Stimulated activated CD4-positive, alpha-beta T cell treated with anti-CD3 and anti-CD28 coated beads, Interleukin-4, amount 100 ng/mL, for 24 hours (primary cell): Measurements from ENCODE around the gene FMNL3.

Experiments
- DNase-seq: peaks from one replicate; pipeline ENCODE4 v3.0.0-alpha.2; 2020

Gene FMNL3

DNA sequence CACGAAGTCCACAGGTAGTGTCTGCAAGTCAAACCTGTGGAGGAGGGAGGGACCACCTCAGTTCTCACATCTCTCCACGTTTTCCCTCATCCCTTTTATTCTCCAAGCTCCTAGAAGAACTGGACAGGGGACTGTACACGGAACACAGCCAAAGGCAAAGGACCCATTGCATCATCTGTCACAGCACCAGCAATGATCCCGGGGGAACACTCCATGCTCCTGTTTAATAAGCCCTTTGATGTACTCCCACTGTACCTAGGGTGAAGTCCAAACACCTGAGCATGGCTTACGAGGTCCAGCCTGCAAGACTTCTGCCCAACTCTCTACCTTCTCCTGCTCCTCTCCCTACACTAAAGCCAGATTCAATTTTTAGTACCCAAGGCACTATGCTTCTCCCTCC, 57.3 kb downstream of the FMNL3 start:
- no peak for DNase-seq

DNA sequence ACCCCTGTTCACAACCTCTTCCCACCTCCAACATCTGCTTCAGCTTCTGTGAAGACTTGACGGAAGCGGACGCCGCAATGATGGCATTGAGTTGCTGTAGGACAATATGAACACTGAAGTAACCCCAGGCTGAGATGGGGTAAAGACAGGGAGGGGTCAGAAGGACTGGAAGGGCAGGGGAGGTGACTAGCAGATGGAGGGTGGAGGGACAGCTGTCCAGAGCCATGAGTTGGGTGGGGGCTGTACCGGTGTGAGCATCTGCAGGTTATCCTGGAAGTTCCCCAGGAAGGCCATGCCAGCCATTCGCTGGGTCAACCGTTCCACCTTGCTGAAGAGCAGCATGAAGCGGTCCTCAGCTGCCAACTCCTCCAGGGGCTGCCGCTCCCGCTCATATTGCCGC, 57.8 kb downstream of the FMNL3 start:
- DNase-seq, result no peak

DNA sequence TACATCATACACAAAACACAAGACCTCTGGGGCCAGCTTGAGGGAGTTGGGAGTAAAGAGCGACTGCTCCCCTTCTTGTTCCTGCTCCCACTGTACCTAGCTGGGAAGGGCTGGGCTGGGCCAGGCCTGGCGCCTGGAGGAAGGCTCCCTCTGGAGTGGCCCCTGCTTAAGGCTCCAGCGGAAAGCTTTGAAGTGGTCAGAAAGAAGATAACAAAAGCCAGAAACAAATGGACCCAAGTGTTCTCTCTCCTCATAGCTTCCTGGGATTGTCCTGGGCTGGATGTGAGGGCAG, 58.5 kb downstream of the FMNL3 start:
- DNase-seq, result no peak

DNA sequence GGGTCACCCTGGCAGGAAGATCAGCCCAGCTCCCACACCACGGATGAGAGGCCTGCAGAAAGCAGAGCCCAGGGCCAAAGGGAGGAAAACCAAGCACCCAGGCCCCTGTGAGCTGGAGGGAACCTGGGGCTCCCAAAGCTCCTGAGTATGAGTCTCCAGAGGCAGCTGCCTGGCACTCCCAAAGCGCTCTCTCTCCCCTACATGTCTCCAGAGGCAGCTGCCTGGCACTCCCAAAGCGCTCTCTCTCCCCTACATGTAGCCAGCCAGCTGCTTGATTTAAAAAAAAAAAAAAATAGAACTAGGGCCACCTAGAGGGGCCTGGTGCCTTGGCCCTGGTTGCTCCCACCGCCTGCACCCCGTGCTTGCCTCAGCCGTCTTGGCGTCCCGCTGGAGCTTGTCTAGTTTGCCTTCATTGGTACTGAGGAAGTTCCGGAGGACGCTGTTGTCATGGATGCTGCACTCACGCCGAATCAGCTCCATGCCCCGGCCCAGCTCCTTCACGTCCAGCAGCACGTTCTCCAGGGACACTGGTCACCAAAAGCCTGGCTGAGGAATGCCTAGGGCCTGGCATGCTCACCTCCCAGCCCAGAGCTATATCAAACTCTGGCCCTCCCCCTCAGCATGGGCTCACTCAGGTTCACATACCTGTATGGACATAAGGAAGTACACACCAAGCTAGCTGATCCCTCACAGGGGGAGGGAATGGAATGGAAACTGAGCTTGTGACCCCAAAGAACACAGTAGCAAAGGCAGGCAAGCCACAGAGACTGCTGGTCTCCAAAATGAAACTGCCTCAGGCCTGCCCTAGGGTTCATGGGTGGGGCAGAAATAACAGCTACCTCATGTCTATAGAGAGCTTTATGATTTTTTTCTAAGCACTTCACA, 59.1 kb downstream of the FMNL3 start:
- DNase-seq, result no peak

DNA sequence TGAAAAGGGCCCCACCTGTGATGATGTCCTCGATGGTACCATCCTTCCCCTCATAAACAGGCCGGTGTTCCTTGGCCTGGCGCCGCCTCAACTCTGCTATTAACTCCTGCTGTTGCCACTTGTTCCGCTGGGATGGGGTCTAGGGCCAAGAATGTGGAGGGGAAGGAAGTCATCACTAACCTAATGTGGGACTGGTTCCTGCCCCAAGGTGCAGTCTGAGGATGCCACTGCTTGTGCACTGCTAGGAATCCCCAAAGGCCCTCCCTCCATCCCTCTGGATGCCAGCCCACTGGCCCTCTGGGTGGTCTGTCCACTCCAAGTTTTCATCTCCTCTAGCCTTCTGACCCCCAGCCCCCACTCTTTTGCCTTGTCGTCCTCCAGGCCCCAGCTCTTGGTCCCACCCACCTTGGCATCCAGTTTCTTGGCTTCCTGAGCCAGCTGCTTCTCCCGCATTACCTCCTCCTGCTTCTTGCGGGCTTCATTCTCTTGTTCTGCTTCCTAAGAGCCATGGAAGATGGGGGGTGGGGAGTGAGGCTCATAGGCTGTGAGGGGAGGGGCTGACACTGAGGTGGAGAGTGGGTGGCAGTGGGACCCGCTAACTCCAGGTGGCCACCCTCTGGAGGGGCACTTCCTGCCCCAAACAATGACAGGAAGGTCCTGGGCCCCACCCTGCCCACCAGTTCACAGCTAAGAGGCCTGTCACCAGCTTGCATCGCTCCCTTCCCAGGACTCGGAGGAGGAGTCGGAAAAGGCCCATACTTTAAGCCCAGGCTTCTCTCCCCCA, 60.1 kb downstream of the FMNL3 start:
- DNase-seq, result no peak

DNA sequence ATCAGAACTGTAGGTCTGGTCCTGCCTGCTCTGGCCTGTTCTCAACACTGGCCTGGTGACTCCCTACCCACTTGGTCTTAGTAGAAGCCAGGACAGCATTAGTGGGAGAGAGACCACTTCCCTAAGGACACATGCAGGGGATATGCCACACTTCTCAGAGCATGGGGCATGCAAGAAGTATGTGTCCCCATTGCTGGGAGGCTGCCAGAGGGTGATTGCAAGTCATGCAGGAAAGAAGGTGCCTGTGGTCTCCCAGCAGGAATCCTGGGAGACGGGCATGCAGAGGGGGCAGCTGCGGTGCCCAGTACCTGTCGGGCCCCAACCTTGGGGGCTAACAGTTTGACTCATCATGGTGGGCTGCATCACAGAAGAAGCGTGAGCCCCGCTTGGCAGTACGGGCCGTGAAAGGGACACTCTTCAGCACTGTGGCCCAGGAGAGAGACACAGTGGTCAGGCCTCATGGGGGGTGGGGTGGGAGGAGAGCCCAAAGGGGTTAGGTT, 60.8 kb downstream of the FMNL3 start:
- DNase-seq, result no peak

DNA sequence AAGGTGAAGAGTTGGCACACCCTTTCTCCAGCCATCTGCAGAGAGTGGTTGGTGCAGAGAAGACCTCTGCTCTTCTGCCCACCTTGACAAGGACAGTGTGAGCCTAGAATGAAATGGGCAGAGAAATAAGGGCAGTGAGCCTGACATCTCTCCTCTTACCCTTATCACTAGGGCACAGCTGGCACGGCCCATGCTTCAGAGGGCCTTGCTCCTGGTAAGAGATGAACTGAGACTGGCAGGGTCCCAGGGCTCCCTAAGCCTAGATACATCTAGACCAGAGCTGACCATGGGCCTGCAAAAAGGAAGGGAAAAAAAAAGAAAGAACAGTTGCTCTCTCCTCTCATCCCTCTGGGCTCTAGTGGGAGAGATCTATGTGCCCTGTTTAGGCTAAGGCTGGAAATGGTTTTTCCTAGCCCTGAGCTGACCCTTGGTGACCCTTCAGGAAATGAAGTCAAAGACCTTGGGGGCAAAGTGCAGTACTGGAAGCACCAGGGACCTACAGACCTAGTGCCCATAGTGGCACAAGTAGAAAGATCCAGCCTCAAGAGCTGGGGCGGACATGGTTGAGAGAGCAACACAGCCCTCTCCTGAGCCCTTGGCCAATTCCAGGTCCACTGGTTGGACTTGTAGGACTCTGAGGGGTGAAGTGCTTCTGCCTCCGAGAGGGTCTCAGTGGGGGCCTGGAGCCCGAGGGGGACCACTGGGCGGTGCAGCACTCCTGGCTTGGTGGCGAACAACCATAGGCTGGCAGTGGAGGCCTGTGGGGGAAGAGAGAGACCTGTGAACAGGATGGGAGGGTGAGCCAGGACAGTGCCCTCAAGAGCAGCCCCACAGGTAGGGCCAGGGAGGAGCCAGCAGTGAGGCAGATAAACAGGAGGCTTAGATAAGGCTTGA, 61.8 kb downstream of the FMNL3 start:
- no peak for DNase-seq

DNA sequence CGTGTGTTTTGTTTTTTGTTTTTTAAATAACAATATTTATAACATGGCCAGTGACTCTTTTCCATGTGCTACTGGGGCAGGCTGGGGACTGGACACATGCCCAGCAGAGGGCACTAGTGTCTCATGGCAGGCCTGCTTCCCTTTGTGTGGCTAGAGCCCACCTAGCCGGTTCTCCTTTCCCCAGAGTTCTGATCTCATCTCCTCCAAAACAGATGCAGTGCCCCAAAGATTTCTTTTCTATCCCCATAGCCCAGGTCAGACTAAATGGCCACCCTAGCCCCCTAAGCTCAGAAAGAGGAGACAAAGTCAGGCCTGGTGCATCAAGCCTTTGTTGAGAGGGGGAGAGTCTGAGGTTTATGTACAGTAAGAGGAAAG, 62.6 kb downstream of the FMNL3 start:
- peak; percentile 85 for DNase-seq

DNA sequence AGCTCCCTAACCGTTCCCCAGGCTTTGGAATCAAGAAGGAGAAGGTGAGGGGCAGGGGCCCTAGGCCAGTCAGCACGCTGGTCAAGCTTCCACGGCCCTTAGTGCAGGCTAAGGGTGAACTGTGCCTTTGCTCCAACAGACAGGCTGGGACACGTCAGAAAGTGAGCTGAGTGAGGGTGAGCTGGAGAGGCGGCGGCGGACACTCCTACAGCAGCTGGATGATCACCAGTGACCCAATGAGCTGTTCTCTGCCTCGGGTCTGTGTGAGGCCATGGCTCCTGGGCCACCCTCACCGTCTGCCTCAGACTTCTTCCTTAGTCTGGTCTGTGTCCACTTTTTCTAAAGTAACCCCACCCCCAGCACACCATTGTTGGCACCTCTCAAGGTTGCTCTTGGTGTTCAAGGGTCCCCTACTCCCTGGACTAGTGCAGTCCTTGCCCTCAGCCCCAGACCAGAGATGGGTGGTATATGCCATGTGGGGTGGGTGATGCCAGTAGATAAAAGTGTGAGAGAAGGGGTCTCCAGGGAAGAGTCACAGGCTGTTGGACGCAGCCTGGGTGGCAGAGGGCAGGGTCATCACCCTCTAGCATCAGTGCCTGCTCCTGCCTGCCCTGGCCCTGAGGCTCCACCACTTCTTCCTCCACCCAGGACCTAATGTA, 63.1 kb downstream of the FMNL3 start:
- DNase-seq, result no peak

DNA sequence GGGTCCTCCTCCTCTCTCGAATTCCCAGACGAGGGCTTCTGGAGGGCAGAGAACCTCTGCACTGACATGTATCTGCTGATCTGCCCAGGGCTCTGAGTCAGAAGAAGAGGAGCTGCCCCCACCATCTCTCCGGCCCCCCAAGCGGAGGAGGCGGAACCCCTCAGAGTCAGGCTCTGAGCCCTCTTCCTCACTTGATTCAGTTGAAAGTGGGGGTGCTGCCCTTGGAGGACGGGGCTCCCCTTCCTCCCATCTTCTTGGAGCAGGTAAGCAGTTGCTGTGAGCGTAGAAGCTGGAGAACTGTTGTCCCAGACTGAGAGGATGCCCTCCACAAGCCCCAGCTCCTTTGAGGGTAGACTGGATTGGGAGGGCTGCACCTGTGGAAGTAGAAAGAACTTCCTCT, 64.1 kb downstream of the FMNL3 start:
- DNase-seq, result no peak

DNA sequence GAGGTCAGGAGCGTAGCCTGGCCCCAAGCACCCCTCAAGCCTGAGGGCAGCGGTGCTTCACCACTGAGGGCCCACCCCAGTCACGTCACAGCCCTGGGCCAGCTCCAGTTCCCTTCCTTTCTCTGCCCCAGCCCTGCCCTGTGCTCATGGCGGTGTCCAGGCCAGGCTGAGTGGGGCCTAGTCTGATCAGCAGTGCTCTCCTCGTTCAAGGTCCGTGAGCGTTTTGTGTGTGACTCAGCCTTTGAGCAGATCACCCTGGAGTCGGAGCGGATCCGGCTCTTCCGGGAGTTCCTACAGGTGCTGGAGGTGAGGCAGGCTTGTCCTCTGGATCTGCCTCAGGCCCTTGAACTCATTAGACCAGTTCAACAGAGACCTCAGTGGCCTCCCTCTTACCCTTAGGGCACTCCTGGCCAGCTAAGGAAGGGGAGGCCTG, 64.8 kb downstream of the FMNL3 start:
- no peak for DNase-seq

DNA sequence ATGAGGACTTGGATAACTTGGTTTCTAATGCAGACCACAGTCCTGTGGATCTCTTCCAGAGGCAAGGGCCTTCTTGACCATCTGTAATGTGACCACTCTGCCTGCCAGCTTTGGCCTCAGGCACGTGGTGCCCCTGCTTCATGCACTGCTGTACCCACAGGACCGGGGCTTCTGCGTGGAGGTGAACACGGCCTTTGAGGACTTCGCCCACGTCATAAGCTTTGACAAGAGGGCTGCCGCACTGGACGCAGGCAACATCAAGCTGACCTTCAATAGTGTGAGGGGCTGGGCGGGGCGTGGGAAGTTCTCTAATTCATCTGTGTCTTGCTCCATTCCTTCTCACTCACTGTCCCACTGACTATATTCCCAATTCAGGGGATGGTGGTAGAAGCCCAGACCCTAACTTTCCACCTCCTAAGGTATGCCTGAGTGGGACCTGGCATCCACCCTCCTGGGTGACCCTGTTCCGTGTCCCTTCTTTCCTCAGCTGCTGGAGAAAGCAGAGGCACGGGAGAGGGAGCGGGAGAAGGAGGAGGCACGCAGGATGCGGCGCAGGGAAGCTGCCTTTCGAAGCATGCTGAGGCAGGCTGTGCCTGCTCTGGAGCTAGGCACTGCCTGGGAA, 65.3 kb downstream of the FMNL3 start:
- no peak for DNase-seq

DNA sequence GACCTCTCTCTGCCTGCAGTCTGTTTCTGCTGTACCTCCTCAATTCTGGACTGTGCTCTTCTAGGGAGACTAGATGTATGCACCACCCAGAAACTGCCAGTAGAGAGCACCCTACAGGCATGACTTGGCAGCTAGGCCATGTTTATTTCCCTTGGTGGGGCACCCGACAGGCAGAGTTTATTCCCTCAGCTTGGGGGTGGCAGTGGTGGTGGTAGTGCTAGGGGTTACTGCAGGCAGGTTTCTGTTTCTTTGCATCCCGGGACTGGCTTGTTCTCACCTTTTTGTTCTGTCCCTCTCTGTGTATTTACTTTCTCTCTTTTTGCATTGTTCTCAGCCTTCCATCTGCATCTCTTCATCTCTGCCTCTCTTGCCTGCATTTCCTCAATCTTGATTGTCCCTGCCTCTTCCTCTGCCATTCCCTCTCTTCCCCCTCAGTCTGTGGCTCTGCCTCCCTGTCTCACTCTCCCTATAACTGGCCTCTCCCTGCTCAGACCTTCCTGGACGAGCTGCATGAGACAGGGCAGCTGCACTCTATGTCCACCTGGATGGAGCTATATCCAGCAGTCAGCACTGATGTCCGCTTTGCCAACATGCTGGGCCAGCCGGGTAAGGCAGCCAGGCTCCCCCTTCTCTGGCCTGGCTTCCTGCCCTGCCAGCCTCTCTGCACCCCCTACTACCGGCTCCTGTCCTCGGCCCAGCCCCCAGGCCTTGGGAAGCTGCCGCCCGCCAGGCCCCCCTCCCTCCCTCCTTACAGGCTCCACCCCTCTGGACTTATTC, 70.0 kb downstream of the FMNL3 start:
- peak; percentile 64 for DNase-seq

DNA sequence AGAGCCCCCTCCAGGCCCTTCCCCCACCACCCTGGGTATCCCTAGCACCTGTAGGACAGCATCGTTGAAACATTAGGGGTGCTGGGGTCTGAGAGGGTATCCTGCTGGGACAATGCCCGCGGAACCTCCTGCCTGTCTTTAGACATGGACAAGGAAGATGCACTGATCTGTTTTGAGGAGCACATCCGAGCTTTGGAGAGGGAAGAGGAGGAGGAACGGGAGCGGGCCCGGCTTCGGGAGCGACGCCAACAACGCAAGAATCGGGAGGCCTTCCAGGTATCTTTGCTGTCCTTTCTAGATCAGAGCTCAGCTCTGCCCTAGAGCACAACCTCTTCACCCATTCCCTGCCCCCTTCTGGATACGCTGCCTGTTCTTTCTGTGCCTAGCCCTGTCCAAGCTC, 70.6 kb downstream of the FMNL3 start:
- DNase-seq, result no peak

DNA sequence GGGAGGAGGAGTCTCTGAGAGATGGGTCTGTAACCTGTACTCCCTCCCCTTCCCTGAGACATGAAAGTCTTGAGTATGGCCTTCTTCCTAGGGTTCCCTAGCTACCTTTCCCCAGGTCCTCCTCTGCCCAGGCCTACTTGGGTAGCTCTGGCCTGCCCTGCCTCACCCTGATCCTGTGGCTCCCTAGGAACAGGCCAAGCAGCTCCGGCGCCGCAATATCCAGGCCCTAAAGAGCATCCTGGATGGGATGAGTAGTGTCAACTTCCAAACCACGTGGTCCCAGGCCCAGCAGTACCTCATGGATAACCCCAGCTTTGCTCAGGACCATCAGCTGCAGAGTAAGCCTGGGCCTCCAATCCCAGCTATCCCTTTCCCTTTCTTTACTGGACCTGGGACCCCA, 71.5 kb downstream of the FMNL3 start:
- no peak for DNase-seq

DNA sequence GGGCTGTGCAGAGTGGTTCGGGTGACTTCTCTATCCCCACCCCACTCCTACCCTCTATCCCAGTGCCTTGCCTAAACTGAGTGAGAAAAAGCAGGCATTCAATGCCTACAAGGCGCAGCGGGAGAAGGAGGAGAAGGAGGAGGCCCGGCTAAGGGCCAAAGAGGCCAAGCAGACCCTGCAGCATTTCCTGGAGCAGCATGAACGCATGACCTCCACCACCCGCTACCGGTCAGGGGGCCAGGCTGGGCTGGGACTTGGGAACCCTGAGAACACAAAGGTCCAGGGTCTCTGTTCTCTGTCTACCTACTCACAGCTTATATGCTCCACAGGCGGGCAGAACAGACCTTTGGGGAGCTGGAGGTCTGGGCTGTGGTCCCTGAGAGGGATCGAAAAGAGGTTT, 72.2 kb downstream of the FMNL3 start:
- no peak for DNase-seq

DNA sequence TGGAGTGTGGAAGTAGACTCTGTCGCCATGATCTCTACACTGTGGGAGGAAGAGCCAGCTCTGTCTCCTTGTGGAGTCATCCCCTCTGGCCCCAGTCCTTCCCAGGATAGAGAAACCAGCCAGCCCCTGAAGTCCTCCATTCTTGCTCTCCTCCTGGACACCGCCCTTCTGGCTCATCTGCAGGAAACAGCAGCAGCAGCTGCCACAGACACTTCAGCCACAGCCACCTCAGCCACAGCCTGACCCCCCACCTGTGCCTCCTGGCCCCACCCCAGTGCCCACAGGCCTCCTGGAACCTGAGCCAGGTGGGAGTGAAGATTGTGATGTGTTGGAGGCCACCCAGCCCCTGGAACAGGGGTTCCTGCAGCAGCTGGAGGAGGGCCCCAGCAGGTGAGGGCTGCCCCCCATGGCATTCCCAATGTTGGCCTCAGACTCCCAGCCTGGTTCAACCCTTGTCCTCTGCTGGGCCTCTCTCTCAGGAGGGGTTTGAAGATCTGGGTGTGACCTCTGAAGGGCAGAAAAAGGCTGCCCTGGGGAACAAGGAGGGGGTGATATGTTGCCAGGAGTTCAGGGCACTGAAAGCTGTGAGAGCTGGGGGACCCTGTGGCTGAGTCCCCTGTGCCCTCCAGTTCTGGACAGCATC, 73.4 kb downstream of the FMNL3 start:
- no peak for DNase-seq

DNA sequence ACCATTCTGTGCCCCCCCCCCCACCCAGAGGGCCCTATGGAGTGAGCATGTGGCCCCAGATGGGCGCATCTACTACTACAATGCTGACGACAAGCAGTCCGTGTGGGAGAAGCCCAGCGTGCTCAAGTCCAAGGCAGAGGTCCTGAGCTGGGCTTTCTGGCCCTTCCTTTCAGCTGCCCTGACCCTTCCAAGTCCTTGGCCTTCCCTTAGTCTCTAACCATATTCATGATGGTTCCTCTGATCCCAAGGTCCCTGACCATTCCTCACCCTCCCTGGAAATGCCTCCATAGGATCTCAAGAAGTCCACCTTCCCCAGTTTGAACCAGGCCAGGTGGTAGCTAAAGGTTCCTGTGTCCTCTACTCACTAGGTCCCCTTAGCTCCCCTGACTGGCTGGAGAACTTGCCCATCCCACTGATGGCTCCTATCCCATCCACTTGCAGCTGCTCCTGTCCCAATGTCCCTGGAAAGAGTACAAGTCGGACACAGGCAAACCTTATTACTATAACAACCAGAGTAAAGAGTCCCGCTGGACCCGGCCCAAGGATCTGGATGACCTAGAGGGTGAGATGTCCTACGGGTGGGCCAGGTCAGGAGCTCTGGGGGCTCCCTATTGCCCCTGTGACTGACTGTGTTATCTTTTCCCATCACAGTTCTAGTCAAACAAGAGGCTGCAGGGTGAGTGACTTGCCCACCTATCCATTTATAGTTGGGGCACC, 74.1 kb downstream of the FMNL3 start:
- no peak for DNase-seq

DNA sequence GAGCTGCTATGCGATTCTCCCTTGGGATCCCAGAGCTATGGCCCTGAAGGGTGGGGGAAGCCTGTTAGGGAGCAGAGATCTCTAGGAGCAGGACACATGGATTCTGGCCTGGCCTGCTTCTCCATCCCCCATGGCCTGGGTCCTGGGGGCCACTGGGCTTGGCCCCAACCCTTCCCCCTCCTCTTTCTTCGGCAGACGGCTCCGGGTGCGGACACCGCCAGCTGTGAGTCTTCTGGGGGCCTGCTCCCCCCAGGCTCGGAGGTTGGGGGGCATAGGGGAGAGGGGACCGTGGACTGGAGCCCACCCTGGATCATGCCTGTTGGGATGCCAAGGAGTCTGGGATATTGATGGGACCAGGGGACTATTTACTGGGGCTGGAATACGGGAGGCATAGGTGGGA, 74.8 kb downstream of the FMNL3 start:
- no peak for DNase-seq

DNA sequence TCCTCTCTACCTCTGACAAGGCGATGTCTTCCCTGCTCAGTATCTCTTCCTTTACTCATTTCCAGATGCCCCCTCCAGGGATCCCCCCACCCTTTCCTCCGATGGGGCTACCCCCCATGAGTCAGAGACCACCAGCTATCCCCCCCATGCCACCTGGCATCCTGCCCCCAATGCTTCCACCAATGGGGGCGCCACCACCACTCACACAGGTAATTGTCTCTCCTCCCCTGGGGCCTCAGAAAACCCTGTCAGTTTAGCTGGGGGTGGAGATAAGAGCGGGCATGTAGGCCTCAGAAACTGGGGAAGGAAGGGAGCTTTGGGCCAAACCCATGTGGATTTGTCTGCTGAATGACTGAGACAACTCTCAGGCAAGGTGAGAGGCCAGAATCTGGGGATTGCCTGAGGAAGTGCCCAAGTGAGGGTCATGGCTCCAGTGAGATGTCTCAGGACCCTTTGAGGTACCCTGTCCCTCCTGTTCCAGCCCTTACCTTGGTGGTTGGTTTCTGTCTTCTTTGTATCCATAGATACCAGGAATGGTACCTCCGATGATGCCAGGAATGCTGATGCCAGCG, 75.8 kb downstream of the FMNL3 start:
- no peak for DNase-seq
